GM19043 (cell line): Measurements from ENCODE around the gene IL17RB.

Experiments
- ATAC-seq: cut with Tn5 transposase; IDR thresholded peaks from one replicate; pipeline ENCODE4 v1.9.1; 2021; ENCODE audit warnings: low read depth; ENCODE audit not compliant: unreplicated experiment

Gene IL17RB

DNA sequence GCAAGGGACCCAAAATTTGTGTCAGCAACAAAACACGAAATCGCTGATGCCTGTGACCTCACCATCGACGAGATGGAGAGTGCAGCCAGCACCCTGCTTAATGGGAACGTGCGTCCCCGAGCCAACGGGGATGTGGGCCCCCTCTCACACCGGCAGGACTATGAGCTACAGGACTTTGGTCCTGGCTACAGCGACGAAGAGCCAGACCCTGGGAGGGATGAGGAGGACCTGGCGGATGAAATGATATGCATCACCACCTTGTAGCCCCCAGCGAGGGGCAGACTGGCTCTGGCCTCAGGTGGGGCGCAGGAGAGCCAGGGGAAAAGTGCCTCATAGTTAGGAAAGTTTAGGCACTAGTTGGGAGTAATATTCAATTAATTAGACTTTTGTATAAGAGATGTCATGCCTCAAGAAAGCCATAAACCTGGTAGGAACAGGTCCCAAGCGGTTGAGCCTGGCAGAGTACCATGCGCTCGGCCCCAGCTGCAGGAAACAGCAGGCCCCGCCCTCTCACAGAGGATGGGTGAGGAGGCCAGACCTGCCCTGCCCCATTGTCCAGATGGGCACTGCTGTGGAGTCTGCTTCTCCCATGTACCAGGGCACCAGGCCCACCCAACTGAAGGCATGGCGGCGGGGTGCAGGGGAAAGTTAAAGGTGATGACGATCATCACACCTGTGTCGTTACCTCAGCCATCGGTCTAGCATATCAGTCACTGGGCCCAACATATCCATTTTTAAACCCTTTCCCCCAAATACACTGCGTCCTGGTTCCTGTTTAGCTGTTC lies 35.0 kb upstream of the IL17RB start:
- no peak for ATAC-seq

- no peak for ATAC-seq
Observed at GRCh38 chr3:53812434-53812833, 33.9 kb upstream of the IL17RB start.

DNA sequence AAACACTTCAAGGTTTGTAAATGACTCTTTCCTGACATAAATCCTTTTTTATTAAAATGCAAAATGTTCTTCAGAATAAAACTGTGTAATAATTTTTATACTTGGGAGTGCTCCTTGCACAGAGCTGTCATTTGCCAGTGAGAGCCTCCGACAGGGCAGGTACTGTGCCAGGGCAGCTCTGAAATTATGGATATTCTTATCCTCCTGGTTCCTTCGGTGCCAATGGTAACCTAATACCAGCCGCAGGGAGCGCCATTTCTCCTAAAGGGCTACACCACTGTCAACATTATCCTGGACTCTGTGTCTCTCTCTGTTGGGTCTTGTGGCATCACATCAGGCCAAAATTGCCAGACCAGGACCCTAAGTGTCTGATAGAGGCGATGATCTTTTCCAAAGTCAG lies 33.1 kb upstream of the IL17RB start:
- no peak for ATAC-seq

DNA sequence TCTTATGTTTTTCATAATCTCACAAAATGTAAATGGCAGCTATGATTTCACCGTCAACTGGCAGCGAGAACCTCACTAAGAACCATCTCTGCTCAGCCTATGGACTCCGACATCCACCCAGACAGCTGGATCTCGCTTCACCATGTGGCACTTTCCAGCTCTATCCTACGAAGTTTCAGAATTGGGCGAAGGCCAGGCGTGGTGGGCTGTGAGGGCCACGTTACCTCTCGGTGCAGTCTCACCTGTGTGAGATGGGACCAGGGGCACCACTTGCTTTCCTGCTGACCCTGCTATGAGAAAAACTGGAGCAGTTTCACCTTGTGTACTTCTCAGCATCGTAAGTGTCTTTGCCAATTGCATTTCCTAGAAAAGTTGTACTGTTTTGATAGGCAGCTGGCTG lies 32.5 kb upstream of the IL17RB start:
- no peak for ATAC-seq

- ATAC-seq: no peak
Observed at GRCh38 chr3:53815067-53815466, 31.3 kb upstream of the IL17RB start.

GRCh38 chr3:53815651-53816050 lies 30.7 kb upstream of the IL17RB start:
- no peak for ATAC-seq

- ATAC-seq: no peak
Observed at GRCh38 chr3:53816425-53816824, 29.9 kb upstream of the IL17RB start.

GRCh38 chr3:53817211-53817610 lies 29.2 kb upstream of the IL17RB start:
- ATAC-seq: no peak

- ATAC-seq: no peak
Observed at GRCh38 chr3:53817809-53818208, 28.6 kb upstream of the IL17RB start.

DNA sequence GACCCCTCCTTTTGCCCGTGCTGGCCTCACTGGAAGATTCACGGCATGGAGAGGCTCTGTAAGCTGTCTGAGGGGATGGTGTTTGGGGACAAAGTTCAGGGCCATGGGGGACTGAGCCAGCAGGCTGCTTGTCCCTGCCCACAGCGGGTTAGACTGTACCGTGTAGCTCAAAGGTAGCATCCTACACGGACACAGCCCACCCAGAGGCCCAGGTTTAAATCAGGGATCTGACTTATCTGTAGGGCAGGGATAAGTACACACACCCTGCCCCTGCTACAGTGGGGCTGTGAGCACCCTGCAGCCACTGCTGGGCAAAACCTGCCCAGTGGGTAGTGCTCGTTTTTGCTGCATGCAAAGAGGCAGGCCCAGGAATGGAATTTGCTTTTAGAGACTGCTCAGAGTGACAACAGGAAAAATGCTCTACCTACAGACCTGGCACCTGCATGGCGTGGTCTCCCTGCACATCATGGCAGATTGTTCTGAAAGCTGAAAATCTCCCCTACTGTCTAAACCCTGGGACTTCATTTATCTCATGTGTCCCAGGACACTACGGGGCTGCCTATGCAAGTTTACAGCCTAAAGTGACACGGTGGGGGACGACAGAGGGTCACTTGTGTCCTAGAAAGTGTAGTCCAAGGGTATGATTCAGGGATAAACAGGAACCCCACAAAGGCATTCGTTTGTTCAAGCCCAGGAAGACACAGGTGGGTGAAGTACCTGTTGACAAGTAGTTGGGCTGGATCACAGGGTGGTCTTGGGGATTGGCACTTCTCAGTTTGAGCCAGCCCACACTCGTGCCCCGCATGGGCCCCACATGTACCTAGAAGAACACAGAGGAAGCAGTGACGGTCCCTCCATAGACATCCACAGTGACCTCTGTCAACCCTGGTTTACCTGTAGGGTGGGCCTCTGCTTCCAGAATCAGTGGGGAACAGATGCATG lies 27.9 kb upstream of the IL17RB start:
- no peak for ATAC-seq

GRCh38 chr3:53819163-53819868 lies 27.1 kb upstream of the IL17RB start:
- no peak for ATAC-seq

DNA sequence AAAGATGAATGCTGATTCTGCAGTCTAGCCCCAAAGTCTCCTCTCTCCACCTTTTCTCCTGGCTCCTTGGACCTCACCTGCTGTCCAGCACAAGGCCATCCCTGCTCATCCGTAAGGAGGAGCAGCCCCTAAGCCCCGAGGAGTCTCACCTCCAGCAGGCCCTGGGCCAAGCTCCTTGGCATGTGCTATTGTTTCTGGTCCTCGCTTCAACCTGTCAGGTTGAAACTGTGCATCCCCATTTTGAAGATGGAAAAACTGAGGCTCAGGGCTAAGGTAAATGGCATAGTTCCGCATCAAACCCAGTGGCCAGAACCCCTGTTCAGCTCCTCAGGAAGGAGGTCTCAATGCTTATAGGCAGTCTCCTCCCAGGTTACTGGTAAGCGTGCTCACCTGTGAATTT lies 26.3 kb upstream of the IL17RB start:
- ATAC-seq: no peak

- ATAC-seq: no peak
Observed at GRCh38 chr3:53820756-53821580, 25.4 kb upstream of the IL17RB start.

DNA sequence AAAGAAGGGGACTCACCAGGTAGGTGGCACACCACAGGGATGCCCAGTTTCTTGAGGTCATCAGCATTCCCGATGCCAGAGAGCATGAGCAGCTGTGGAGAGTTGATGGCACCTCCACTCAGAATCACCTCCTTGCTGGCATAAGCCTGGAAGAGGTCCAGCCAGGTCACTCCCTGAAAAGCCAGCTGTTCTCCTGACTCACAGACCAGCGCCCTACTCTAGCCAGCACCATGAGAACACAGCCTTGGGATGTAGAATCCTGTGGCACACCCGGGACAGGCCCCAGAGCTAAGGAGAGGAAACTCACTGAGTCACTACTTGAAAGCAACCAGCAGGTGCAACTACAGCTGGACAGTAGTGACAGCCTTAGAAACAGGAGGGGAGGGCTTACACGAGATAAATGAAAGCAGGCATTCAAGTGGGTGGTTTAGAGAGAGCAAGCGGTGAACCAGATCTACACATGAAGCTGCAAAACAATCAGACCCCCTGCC lies 24.7 kb upstream of the IL17RB start:
- ATAC-seq: peak; percentile 82

DNA sequence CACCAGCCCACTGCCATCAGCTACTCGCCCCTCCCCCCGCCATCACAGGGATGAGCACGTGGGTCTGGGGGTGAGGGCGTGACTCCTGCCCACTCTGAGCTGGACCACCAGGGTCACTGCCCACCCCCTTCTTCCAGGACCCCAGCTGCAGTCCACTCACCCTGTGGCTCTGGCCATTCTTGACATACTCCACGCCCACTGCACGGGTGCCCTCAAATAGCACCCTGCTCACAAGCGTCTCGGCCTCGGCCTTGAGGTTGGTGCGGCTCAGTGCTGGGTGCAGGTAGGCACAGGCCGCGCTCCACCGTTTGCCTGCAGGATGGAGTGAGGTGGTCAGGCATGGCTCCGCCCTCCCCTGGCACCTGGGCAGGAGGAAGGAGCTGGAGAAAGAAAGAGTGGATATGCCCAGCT lies 24.0 kb upstream of the IL17RB start:
- no peak for ATAC-seq

DNA sequence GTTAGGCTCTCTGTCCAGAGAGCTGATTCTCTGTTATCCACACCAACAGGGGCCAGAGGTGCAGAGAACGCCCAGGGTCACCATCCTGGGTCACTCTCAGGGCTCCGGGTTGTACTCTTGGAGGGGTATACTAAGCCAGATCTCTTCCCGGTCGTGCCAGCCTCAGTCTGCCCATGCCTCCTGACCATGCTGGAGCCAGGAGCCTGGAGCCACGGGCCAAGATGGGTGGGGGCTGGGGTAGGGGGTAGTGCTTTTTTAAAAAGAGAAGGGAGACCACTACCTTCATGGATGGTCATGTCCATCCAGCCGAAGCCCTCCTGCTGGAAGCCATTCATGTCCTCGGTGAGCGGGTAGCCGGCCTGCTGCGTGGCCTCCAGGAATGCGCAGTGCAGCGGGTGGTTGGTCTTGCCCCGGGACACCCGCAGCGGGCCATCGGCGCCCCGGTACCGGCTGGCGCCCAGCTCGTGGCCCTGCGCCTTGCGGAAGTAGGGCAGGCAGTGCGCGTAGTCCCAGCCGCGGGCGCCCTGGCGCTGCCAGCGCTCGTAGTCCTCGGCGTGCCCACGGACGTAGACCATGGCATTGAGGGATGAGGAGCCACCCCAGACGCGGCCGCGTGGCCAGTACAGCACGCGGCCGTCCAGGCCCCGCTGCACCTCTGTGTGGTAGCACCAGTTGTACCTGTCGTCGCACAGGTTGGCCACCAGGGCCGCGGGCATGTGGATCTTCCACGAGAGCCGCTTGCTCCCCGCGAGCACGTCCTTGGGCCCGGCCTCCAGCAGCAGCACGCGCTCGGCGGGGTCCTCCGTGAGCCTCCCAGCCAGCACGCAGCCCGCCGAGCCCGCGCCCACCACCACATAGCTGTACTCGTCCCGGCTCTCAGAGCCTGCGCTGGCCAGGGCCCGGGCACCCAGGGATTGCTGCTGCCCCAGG lies 23.1 kb upstream of the IL17RB start:
- ATAC-seq: no peak

GRCh38 chr3:53823956-53824657 lies 22.3 kb upstream of the IL17RB start:
- ATAC-seq: no peak

DNA sequence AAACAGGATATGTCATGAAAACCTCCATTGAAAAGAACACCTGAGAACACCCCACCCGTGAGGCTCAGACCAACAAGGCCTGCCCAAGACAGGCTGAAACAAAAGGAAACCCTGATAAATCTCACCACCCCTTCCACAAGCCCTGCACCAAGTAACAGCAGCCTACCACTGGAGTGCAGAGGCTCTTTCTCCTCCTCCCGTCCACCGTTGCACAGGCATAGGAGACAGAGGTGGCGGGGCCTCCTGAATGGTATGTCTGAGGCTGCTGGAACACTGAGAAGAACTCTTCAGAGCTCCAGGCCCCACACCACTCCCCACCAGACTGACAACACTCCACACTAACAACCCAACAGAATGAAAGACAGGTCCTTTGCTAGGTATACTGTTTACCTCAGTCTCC lies 21.6 kb upstream of the IL17RB start:
- ATAC-seq: no peak
